DMS153 treated with DMSO at 0.1 percent for 48 hours (cell line): ENCODE measurements around the gene TAS2R39.
"Not testable (repeated sequence)": the region's sequence is repeated elsewhere in the genome, so short reads cannot be mapped to it uniquely, and the experiment has no call there.

ENCODE experiments used
- DNase-seq: peaks from one replicate; lab custom pipeline; 2025; ENCODE audit not compliant: unreplicated experiment; lab: John Stamatoyannopoulos, UW

Gene TAS2R39

GRCh38 chr7:143183024-143183423 is at the start of gene TAS2R39:
TSS of gene TAS2R39 (plus strand) at chr7:143183419. CDS start at chr7:143183419, 0 bp downstream.
- no peak for DNase-seq

DNA sequence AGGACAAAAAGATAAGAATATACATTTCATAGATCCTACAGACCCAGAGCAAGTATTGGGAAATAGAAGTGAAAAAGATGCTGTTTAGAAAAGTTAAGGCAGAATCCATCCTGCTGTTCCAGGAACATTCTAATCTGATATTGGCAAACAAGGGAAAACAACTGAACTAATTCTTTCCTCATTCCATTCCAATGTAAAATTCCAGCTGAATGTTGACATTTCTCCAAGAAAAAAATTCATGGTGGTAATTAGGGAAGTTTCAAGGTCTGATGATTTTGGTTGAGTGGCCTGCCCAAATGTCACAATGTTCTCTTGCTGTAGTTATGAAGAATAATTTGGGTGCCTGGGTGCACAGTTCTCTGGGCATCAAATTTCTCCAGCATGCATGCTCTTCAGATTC is 36.1 kb upstream of the TAS2R39 start:
- DNase-seq = no peak

GRCh38 chr7:143148050-143148449 is 35.2 kb upstream of the TAS2R39 start:
- DNase-seq = no peak

DNA sequence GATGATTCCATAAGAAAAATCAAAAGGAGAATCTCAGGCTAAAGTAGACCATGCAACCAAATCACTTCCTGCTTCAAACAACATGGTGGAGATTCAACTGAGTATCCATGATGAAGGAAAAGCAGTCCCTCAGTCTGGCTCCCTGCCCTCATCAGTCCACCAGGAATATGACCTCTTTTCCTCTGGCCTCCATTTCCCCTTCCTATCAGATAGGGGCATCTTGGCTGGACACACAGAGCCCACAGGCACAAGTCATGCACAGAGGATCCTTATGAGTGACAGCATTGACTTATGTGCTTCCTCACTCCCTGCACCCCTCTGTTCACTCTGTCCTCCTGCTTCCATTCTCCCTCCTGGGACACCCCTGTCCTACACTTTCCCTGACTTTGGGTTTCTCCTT is 34.6 kb upstream of the TAS2R39 start:
- DNase-seq = no peak

GRCh38 chr7:143150696-143151095 is 32.5 kb upstream of the TAS2R39 start:
- DNase-seq = not testable (repeated sequence)

DNA sequence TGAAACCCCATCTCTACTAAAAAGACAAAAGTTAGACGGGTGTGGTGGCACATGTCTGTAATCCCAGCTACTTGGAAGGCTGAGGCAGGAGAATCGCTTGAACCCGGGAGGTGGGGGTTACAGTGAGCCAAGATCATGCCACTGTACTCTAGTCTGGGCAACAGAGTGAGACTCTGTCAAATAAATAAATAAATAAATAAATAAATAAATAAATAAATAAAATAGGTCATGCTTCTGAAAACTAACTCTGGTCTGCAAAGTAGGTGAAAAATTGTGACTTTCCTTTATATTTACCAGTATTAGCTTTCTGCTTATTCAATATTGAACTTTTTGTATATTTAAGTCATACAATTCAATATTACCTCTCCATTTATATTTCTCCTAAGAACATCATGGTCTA is 24.6 kb upstream of the TAS2R39 start:
- not testable (repeated sequence) for DNase-seq

GRCh38 chr7:143171697-143172096 is 11.5 kb upstream of the TAS2R39 start:
- no peak for DNase-seq

GRCh38 chr7:143172354-143172753 is 10.9 kb upstream of the TAS2R39 start:
- peak; percentile 65 for DNase-seq

GRCh38 chr7:143176128-143176527 is 7.1 kb upstream of the TAS2R39 start:
- no peak for DNase-seq

- DNase-seq = no peak
Measured at GRCh38 chr7:143177374-143178119, 5.7 kb upstream of the TAS2R39 start.

- not testable (repeated sequence) for DNase-seq
Measured at GRCh38 chr7:143180771-143181170, 2.4 kb upstream of the TAS2R39 start.

DNA sequence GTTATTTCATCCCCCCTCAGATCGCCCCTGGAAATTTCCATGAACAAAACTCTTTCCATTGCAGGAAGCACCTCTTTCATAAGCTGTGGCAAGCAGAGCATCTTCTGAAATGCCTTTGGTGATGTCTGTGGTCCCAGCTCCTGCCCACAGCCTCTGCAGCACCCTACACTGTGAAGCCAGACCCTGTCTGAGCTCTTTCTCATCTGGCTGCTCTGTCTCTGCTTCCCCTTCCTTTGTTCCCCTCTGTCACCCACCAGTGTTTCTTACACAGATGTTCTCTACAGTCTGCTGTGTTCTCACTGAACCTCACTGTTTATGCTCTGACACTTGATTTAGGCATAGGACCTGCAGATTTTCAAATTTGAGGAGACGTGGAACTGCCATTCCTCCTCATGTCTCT is 1.9 kb upstream of the TAS2R39 start:
- no peak for DNase-seq

DNA sequence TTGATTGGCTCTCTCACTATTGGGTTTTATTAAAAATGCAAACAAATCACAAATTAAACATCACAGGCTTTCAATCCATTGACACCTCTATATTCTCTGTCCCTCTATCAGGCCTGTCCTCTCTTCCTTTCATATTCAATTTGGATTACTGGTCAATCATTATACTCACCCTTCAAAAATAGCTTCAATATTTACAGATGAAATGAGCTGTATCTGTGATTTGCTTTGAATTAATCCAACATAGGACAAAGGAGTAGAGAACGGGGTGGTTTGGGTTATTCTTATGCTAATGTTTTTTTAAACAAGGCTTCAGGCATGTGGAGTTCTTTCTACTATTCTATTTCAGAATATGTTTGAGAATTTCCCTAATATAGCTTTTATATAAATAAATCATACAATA is 2.3 kb downstream of the TAS2R39 start:
- no peak for DNase-seq

GRCh38 chr7:143188994-143189393 is 5.8 kb downstream of the TAS2R39 start:
- no peak for DNase-seq

DNA sequence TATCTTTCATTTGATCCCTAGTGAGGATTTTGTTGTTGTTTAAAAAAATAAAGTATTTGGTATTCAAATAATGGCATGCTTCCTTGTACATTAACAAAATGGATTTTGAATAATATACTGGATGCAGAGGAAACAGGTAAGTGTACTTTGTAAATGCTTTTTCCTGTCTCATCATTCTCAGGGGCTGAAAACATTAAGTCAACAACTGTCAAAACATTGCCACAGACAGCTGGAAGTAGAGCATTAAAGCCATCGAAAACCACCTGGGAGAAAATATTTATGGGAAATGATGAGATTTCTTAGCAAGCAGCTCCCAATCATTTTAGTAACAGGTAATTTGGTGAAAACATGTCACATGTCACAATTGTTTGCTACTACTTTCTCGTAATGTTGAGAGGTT is 10.7 kb downstream of the TAS2R39 start:
- no peak for DNase-seq

GRCh38 chr7:143199040-143199439 is 15.8 kb downstream of the TAS2R39 start:
- DNase-seq = no peak

- DNase-seq = no peak
Measured at GRCh38 chr7:143202161-143202560, 18.9 kb downstream of the TAS2R39 start.

DNA sequence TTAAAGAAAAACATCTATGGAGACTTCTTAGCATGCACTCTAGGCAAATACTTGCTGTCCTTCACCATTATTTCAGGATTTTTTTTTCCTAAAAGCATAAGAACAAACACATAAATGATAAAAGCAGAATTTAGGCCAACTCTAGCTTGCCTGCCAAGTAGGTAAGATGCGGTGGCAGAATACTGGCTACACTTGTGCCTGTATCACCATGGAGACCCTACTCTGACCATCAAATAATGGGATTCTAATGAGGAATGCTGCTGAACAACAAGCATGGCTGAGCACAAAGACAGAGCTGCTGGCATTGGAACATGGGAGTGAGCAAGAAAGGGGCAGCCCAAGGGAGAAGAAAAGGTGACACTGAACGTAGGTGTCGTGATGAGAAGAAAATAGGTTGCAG is 20.2 kb downstream of the TAS2R39 start:
- no peak for DNase-seq

DNA sequence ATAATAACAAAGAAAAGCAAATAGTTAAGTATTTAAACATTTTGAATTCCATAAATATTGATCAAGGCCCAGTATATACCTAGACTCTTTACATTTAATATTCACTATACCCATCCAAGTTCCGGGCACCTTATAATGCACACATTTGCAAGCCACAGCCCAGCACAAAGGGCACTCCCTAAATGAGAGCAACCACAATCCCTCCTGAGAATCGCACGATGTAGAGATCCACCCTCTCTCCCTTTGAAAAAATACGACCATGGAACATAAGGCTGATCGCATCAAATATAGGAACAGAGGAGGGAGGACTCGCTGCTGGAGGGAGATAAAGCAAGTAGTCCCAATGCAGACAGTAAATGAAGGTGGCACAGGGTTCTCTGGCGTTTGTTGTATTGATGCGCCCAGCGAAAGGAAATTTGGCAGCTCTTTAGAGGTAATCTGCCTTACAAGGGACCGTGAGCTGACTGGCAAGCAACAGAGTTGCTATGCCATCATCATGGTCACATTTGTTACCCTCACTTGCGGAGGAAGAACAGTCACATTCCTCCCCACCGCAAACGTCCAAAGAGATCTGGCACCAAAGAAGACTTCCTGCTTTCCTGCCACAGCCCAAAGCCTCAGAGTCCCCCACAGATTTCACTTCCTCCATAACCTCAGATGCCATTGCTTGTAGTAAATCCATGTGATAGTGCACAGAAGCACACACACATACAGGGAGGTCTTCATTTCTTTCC is 22.5 kb downstream of the TAS2R39 start:
- no peak for DNase-seq

DNA sequence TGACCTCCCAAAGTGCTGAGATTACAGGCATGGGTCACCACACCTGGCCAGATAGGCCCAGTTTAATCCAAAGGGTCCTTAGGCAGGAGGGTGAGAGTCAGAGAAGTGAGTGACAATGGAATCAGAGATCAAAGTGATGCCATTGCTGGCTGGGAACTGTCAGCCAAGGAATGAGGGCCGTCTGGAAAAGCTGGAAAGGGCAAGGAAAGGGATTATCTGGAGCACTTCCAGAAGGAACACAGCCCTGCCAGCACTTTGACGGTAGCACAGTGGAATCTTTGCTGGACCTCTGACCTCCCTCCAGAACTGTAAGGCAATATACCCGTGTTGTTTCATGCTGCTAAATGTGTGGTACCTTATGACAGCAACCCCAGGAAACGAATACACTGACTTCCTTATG is 27.3 kb downstream of the TAS2R39 start:
- no peak for DNase-seq

- not testable (repeated sequence) for DNase-seq
Measured at GRCh38 chr7:143213478-143213877, 30.3 kb downstream of the TAS2R39 start.
